HEK293 (cell line): ENCODE results near the gene WASF3.

Experiments used
- CTCF ChIP-seq: fragments of 450-650 bp; formaldehyde crosslinking; IDR thresholded peaks from 2 replicates; pipeline ENCODE4 v1.5.1; 2016; ENCODE audit warnings: missing biosample characterization, missing genetic modification characterization
- SALL2 ChIP-seq: fragments of 450-650 bp; formaldehyde crosslinking; IDR thresholded peaks from 2 replicates; pipeline ENCODE4 v1.5.0; 2017; ENCODE audit warnings: missing biosample characterization, mild to moderate bottlenecking, missing genetic modification characterization, borderline replicate concordance
- SETDB1 ChIP-seq: IDR thresholded peaks from one replicate; pipeline ENCODE4 v1.6.1; 2017; ENCODE audit warnings: mild to moderate bottlenecking, low read length, moderate library complexity, mixed read lengths; ENCODE audit not compliant: insufficient read length
- ZNF274 ChIP-seq, 2 experiments: fragments of 200-500 bp in 1 of 2; fragments of 450-650 bp in 1 of 2; sonication (Bioruptor generic) in 1 of 2; formaldehyde crosslinking in 1 of 2; IDR thresholded peaks; 2 replicates each; pipeline versions ENCODE4 v1.5.1 to v1.6.1; 2014 to 2016; ENCODE audit warnings: borderline replicate concordance in 1 of 2, inconsistent platforms in 1 of 2, low read length in 1 of 2, missing biosample characterization in 1 of 2, missing genetic modification characterization in 1 of 2
- ZNF785 ChIP-seq: fragments of 450-650 bp; formaldehyde crosslinking; IDR thresholded peaks from 2 replicates; pipeline ENCODE4 v1.5.1; 2016; ENCODE audit warnings: missing biosample characterization, missing genetic modification characterization

- no peak for TF ChIP-seq CTCF (tag by site-specific recombination)
- no peak for TF ChIP-seq ZNF274 (IDR thresholded peaks at IDR 0.05; ENCODE audit: low read length)
- no peak for TF ChIP-seq ZNF274 (tag by site-specific recombination; IDR thresholded peaks at IDR 0.05; ENCODE audit: borderline replicate concordance)
- TF ChIP-seq SALL2 (tag by site-specific recombination), result no peak
- no peak for TF ChIP-seq SETDB1
- no peak for TF ChIP-seq ZNF785 (tag by site-specific recombination)
Measured at GRCh38 chr13:26539738-26540292, 17.7 kb upstream of the WASF3 start.
